AG08396 (cell line): ENCODE measurements around the gene NTM.
A peak's percentile ranks its signal among the peaks of the same experiment; 100 is the strongest.

Experiments
- DNase-seq: peaks from one replicate; pipeline ENCODE4 v3.0.0; 2012; ENCODE audit warnings: low spot score, mixed read lengths

Gene NTM

GRCh38 chr11:131917634-131918384, 547.4 kb downstream of the NTM start:
- no peak for DNase-seq

DNA sequence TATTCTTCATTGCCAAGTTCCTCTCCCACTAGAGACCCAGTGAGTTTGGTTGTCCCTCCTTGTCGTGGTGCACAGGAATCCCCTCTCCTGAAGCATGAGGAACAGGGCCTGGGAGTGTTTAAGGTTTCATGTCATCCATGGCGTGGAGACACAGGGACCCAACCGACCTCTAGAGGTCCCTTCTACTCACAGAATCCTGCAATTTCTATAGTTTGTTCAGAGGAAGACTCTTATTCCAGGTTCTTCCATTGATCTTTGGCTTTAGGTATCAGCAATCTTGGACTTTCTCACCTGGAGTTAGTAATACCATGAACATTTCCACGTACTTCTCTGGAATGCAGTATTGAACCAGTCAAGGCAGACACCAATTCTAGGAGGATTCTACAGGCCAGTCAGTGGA, 548.2 kb downstream of the NTM start:
- DNase-seq = no peak

GRCh38 chr11:131922220-131922619, 551.8 kb downstream of the NTM start:
- DNase-seq = no peak

- no peak for DNase-seq
Observed at GRCh38 chr11:131923309-131923708, 552.9 kb downstream of the NTM start.

GRCh38 chr11:131924001-131924400, 553.6 kb downstream of the NTM start:
- no peak for DNase-seq

DNA sequence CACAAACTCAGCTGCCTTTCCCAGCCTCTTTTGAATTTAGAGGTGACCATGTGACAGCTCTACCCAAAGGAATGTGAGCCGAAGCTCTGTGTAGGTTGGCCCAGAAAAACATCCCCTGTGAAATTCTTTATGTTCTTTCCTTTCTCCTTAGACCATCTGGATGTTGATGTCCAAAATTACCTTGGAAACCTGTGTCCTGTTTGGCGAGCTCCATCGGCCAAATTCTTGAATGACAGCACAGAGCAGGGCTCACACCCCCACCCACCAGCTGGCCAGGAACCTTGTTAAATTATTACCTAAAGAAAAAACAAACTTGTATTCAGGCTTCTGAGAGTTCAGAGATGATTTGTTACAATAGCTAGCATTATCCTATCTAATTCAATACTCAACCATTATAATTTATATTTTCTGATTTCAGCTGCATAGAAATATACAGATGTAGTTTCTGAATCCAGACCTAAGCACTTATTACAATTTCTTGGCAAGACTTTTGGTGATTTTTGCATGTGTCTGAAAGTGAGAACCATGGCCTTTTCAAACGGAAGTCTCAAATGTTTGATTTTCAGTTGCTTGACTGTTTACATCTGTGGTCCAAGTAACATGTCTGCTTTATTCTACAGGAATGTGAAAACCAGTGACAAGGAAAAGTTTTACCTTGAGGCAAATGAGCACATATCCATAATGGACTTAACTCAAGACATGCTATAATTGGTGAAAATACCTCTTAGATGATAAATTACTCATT, 554.2 kb downstream of the NTM start:
- peak; percentile 34 for DNase-seq

- no peak for DNase-seq
Observed at GRCh38 chr11:131925829-131926228, 555.4 kb downstream of the NTM start.

DNA sequence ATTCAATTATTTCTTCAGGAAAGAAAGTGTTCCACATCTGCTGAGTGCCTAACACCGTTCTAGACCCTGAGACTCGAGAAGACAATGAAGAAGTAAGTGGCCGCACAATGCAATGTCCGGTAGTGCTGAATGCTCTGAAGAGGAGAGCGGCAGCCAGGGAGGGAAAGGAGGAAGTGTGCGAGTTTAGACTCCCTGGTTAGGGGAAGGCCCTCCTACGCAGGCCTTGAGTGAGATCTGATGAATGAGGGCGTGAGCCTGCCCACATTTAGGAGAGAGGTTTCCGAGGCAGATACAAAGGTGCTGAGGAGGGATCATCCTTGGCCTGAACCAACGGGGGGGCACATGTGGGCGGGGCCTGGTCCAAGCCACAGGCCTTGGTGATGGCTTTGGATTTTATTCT, 558.6 kb downstream of the NTM start:
- DNase-seq = no peak

DNA sequence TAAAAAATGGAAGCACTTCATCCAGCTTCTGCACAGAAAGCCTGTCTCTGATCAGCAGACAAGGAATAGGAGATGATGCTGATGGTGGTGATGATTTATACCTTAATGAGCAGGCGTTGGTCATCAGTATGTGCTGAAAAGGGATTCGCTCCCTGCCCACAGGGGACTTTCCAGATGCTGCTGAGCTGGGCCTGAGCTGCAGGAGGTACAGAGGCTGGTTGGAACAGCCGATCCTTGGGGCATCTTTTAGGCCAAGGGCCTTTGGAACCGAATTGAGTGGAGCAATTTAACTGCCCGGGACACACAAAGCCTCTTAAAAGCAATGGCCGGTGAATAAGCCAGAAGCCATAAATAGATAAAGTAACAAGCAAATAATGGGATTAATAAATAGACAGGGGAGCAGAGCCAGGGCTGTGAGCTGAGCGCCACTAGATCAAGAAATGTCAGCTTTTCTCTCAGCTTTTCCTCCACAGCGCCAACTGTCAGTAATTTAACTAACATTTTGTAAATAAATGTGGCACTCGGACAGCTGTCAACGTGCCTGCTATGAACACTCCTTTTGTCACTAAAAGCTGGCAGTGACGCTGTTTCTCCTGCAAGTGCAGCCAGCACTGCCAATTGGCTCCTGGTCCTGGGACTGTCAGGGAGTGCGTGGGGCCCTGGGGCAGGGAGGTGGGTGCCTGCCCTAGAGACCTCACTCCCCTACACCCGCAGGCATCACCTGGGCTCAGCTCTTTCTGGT, 562.3 kb downstream of the NTM start:
- no peak for DNase-seq

DNA sequence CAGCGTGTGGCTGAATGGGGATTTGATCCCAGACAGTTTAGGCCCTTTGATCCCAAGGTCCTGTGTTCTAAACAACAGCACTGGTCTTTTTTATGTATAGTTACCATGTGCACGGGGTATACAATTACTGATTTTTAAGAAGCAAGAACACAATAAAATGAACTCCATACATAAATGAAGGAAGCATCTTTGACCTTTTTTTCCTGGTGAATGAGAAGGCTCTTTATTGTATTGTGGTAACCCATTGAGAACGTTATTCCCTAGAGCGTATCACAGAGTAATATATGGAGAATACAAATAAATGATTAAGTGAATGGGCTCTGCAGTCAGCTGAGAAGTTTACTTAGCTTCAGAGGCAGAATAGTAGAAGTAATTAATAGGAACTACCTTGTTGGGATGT, 563.6 kb downstream of the NTM start:
- DNase-seq = no peak

GRCh38 chr11:131938351-131938751, 567.9 kb downstream of the NTM start:
- no peak for DNase-seq

- no peak for DNase-seq
Observed at GRCh38 chr11:131940126-131940525, 569.7 kb downstream of the NTM start.

- DNase-seq = no peak
Observed at GRCh38 chr11:131942878-131943277, 572.5 kb downstream of the NTM start.

DNA sequence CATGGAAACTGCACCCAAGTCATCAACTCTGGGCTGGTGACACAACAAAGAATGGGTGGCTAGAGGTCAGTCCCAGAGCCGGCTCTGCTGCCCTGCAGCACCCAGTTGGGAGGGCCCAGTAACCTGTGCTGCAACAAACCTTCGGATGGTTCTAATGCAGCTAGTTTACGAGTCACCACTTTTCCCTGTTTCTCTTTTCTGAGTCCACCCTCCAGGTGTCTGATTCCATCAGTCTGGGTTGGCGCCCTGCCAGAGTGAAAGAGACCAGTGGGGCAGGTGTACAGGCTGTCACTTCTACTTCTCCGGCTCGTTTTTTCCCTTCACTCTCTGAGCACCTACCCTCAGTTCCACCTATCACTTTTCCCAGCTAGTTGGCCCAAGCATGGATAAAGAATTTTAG, 572.9 kb downstream of the NTM start:
- DNase-seq = no peak

DNA sequence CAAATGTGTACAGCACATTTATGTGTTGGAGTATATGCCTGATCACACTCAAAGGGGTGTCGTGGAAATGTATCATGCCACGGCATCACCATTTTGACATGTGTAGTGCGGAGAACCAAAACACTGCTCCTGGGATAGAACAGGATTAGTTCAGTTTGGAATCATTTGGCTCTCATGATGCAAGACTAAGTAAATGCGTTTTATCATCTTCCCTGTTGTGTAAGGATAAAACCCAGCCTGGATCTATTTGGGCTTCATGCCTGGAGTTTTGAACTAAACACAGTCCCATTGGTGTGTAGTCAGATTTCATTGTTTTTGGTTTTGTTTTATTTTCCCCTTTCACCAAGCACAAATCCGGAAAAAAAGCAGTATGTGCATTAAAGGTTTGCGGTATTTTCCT, 574.3 kb downstream of the NTM start:
- no peak for DNase-seq

DNA sequence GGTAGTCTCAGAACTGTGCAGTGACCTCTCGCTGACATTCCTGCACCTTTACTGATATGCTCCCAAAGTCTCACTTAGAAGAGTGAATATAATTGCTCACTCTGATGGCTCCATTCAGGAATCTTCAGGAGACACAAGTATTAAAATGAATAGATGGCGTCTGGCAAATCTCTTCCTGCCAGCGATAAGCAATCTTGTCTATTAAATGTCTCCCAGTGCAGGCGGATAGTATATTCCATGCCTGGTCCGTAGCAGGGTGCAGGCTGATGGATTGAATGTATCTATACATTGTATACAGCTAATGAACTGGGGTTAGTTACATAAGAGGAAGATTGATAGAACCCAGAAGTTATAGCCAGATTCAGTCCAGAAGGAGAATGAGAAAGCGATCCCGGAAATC, 575.3 kb downstream of the NTM start:
- no peak for DNase-seq

DNA sequence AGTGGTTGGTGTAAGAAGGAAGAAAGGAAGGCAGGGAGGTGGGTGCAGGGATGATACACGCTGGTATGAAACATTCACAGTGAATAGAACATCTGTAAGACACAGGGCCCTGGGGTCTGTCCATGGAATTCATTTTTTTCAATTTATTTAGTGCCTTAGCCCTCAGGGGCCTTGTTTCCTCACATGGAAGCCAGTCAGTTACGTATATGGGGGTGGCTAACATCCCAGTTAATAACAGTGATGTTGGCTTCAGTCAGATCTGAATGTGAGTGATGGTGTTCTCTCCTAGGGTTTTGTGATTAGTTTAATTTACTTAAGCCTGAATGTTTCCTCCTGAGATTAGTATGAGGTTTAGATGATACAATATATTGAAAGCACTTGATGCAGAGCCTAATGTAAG, 577.1 kb downstream of the NTM start:
- DNase-seq = no peak

DNA sequence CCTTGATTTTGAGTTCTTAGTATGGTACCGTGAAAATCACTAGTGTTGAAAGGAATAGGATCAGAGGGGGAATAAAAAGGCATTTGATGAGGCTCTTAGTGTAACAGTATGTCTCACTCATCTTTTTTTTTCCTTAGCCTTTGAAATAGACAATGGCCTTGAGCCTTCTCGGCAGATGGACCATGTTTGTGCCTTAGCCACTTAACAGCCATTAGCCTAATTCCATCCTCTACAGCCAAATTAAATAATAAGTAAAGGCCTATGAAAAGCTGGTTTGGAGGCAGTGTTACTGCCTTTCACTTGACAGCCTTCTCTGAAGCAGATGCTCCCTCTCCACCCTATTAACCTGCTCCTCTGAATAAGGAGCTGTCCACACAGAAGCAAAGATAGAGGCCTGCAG, 580.7 kb downstream of the NTM start:
- no peak for DNase-seq

- DNase-seq = no peak
Observed at GRCh38 chr11:131954146-131954545, 583.7 kb downstream of the NTM start.

- DNase-seq = no peak
Observed at GRCh38 chr11:131955904-131956303, 585.5 kb downstream of the NTM start.

DNA sequence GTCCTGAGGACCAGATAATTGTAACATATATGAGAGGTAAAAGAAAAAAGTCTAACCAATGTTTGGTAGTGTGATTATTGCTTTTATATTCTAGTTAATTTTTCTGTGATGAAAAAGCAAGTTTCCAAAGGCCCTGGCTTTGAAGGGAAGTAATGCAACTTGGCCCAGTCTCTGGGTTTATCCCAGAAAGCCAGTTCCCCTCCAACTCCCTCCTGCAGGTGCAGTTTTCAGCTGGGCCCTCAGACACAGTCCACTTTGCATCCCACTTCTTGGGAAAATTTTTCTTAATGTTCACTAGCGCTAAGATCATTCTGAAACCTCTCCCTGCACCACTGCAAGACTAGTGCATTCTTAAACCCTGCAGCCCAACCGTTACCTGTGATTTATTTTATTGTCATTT, 586.8 kb downstream of the NTM start:
- no peak for DNase-seq

- DNase-seq = no peak
Observed at GRCh38 chr11:131957875-131958274, 587.5 kb downstream of the NTM start.

DNA sequence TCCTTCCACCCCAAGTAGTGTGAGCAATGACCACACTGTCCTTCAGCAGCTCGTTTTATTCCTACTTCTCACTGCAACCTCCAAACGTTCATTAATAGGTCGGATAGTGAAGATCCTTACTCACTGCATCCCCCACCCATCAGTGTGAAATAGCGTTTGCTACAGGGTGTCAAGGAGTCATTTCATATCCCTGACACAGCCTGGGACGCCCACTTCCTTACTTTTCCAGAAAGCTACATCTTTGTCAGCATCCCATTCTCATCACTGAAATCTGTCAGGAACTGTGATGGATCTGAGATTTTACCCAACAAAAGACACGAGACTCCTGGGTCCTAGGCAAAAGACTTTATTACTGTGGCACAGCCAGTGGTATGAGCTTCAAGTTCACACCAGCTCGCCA, 592.4 kb downstream of the NTM start:
- DNase-seq = no peak
